H1 (cell line): ENCODE measurements around the gene HOOK1. TPM values are rescaled to one million over a fixed set of nuclear protein-coding genes. Genes with fewer than 3 reads are reported as not detected.

Experiments used
- CBX8 ChIP-seq: fragments of 300-800, 300-1000 bp; sonication (generic); IDR thresholded peaks from 2 replicates; pipeline ENCODE4 v1.7.1; 2016; ENCODE audit warnings: low read depth, low read length, borderline replicate concordance
- CHD7 ChIP-seq: fragments of 300-600 bp; sonication (generic); IDR thresholded peaks from 2 replicates; pipeline ENCODE4 v1.7.1; 2012; ENCODE audit warnings: low read length, moderate library complexity, mild to moderate bottlenecking, inconsistent platforms; ENCODE audit not compliant: insufficient replicate concordance
- JUND ChIP-seq: IDR thresholded peaks from 2 replicates; pipeline ENCODE4 v1.6.1; 2011; ENCODE audit warnings: mild to moderate bottlenecking, improper control_type of control experiment, low read length
- KDM1A ChIP-seq: fragments of 200-600, 300-600 bp; sonication (generic); IDR thresholded peaks from 2 replicates; pipeline ENCODE4 v1.7.1; 2016; ENCODE audit warnings: mild to moderate bottlenecking, low read length, borderline replicate concordance
- RBBP5 ChIP-seq: IDR thresholded peaks from 2 replicates; pipeline ENCODE4 v1.7.1; 2012; ENCODE audit warnings: low read depth, mild to moderate bottlenecking, inconsistent platforms, low read length, moderate library complexity, borderline replicate concordance
- SIX5 ChIP-seq: IDR thresholded peaks from 2 replicates; pipeline ENCODE4 v1.6.1; 2011; ENCODE audit warnings: mild to moderate bottlenecking, low read depth, low read length
- polyA plus RNA-seq, 7 experiments: library from polyadenylated mRNA; depleted of rRNA in 3 of 7; stranded (reverse) in 5 of 7; unstranded in 2 of 7; fragments of >200 nt in 5 of 7; fragments of 200-250 nt in 2 of 7; gene quantifications; 1 replicate in 5 of 7; 2 replicates in 1 of 7; 4 replicates in 1 of 7; pipeline versions ENCODE4 v1.2.1 to v1.2.3, GENCODE V29; 2011 to 2013; ENCODE audit warnings: missing spikeins in 2 of 7, mixed read lengths in 2 of 7
- total RNA-seq: library from RNA; stranded (reverse); fragmentation: NEBNext Ultra II Directional; extraction: Animal tissue kit (Norgen Biotek cat#: 25700); gene quantifications from 2 replicates; pipeline ENCODE4 v1.2.1, GENCODE V29; 2021

Gene HOOK1
- total and polyA plus RNA-seq, 2 of the 8 experiments (the other 6 are each of a cell fraction or from before 2014, with no cell fraction given): 5.6 to 34.5 TPM

GRCh38 chr1:59919746-59920145 lies 105.0 kb downstream of the HOOK1 start (continued):
- TF ChIP-seq CHD7 (no peak), CBX8 (no peak), SIX5 (no peak), KDM1A (no peak), RBBP5 (no peak), JUND (no peak)
